SK-N-SH treated with all-trans-retinoic acid at 6 μM for 48 hours (cell line): ENCODE results near the gene LPP.

ENCODE experiments used
- ATAC-seq: fragments of 200-7000 bp; cut with Tn5 transposase; 3 replicates; pipeline ENCODE4 v1.9.1; 2020; ENCODE audit warnings: mild to moderate bottlenecking, moderate library complexity
- ARNTL ChIP-seq: fragments of 450-650 bp; formaldehyde crosslinking; IDR thresholded peaks from 2 replicates; pipeline ENCODE4 v1.5.0; 2020; ENCODE audit warnings: low read depth, mild to moderate bottlenecking, moderate library complexity, borderline replicate concordance
- BACH2 ChIP-seq: fragments of 250-450 bp; sonication (Bioruptor Pico); IDR thresholded peaks from 2 replicates; pipeline ENCODE4 v1.9.0; 2021; ENCODE audit warnings: mild to moderate bottlenecking, borderline replicate concordance
- CREB5 ChIP-seq: fragments of 250-450 bp; sonication (Bioruptor Pico); IDR thresholded peaks from 2 replicates; pipeline ENCODE4 v1.5.1; 2020; ENCODE audit warnings: low read depth, mild to moderate bottlenecking, moderate library complexity
- CSDC2 ChIP-seq: fragments of 250-450 bp; sonication (Bioruptor Pico); IDR thresholded peaks from 2 replicates; pipeline ENCODE4 v1.5.0; 2020; ENCODE audit warnings: mild to moderate bottlenecking, moderate library complexity
- CSRNP3 ChIP-seq: fragments of 250-450 bp; sonication (Bioruptor Pico); IDR thresholded peaks from 2 replicates; pipeline ENCODE4 v1.5.1; 2021; ENCODE audit warnings: mild to moderate bottlenecking, moderate library complexity
- ESRRG ChIP-seq: fragments of 250-450 bp; sonication (Bioruptor Pico); IDR thresholded peaks from 2 replicates; pipeline ENCODE4 v1.6.1; 2021; ENCODE audit warnings: mild to moderate bottlenecking
- GLIS3 ChIP-seq: fragments of 250-450 bp; sonication (Bioruptor Pico); IDR thresholded peaks from 2 replicates; pipeline ENCODE4 v1.5.0; 2020; ENCODE audit warnings: mild to moderate bottlenecking, moderate library complexity
- OSR1 ChIP-seq: fragments of 250-450 bp; sonication (Bioruptor Pico); IDR thresholded peaks from 2 replicates; pipeline ENCODE4 v1.8.0; 2022; ENCODE audit warnings: moderate library complexity, mild to moderate bottlenecking, inconsistent platforms
- PATZ1 ChIP-seq: fragments of 250-450 bp; sonication (Bioruptor Pico); IDR thresholded peaks from 2 replicates; pipeline ENCODE4 v1.8.0; 2020; ENCODE audit warnings: mild to moderate bottlenecking, moderate library complexity, borderline replicate concordance
- POU6F1 ChIP-seq: fragments of 250-450 bp; sonication (Bioruptor Pico); IDR thresholded peaks from 2 replicates; pipeline ENCODE4 v1.8.0; 2021; ENCODE audit warnings: low read depth, mild to moderate bottlenecking, moderate library complexity, borderline replicate concordance
- PPARA ChIP-seq: fragments of 250-450 bp; sonication (Bioruptor Pico); IDR thresholded peaks from 2 replicates; pipeline ENCODE4 v1.5.0; 2020; ENCODE audit warnings: mild to moderate bottlenecking, borderline replicate concordance
- RARB ChIP-seq: fragments of 250-450 bp; sonication (Bioruptor Pico); IDR thresholded peaks from 2 replicates; pipeline ENCODE4 v1.8.0; 2021; ENCODE audit warnings: mild to moderate bottlenecking, moderate library complexity
- SNAI2 ChIP-seq: fragments of 250-450 bp; sonication (Bioruptor Pico); IDR thresholded peaks from 2 replicates; pipeline ENCODE4 v1.5.0; 2020; ENCODE audit warnings: mild to moderate bottlenecking, moderate library complexity
- TCF4 ChIP-seq: fragments of 250-450 bp; sonication (Bioruptor Pico); IDR thresholded peaks from 2 replicates; pipeline ENCODE4 v1.8.0; 2021; ENCODE audit warnings: mild to moderate bottlenecking, moderate library complexity, borderline replicate concordance
- TOX ChIP-seq: fragments of 250-450 bp; sonication (Bioruptor Pico); IDR thresholded peaks from 2 replicates; pipeline ENCODE4 v1.8.0; 2021; ENCODE audit warnings: mild to moderate bottlenecking, moderate library complexity, borderline replicate concordance
- TSHZ2 ChIP-seq: fragments of 250-450 bp; sonication (Bioruptor Pico); IDR thresholded peaks from 2 replicates; pipeline ENCODE4 v1.5.0; 2020; ENCODE audit warnings: mild to moderate bottlenecking, moderate library complexity
- ZC3H10 ChIP-seq: fragments of 250-450 bp; sonication (Bioruptor Pico); IDR thresholded peaks from 2 replicates; pipeline ENCODE4 v1.5.1; 2021; ENCODE audit warnings: mild to moderate bottlenecking, moderate library complexity
- ZFP30 ChIP-seq: fragments of 450-650 bp; formaldehyde crosslinking; IDR thresholded peaks from 2 replicates; pipeline ENCODE4 v1.5.0; 2022; ENCODE audit warnings: mild to moderate bottlenecking, moderate library complexity
- ZNF565 ChIP-seq: fragments of 450-650 bp; formaldehyde crosslinking; conservative IDR thresholded peaks from 2 replicates; pipeline ENCODE4 v1.5.0; 2020; ENCODE audit warnings: low read depth, mild to moderate bottlenecking, moderate library complexity
- ZNF8 ChIP-seq: fragments of 450-650 bp; formaldehyde crosslinking; IDR thresholded peaks from 2 replicates; pipeline ENCODE4 v1.5.0; 2020; ENCODE audit warnings: mild to moderate bottlenecking, moderate library complexity

Gene LPP

GRCh38 chr3:188184160-188184559 lies 30.2 kb downstream of the LPP start:
- TF ChIP-seq ZFP30 (no peak), PPARA (CRISPR knock-in tag) (no peak), PATZ1 (no peak), ZC3H10 (CRISPR knock-in tag) (no peak), TOX (no peak), CSRNP3 (CRISPR knock-in tag) (no peak), ARNTL (CRISPR knock-in tag) (no peak), OSR1 (CRISPR knock-in tag) (no peak), ZNF8 (no peak), RARB (CRISPR knock-in tag) (no peak), SNAI2 (CRISPR knock-in tag) (no peak)
- no peak for ATAC-seq

GRCh38 chr3:188184649-188185048 lies 30.7 kb downstream of the LPP start:
- no peak for TF ChIP-seq CREB5
- TF ChIP-seq ARNTL (CRISPR knock-in tag), result no peak
- no peak for TF ChIP-seq ZC3H10 (CRISPR knock-in tag)
- TF ChIP-seq SNAI2 (CRISPR knock-in tag), result no peak
- TF ChIP-seq, all 23 proteins: peak for 0
- ATAC-seq, result no peak

- peak; percentile 82 for ATAC-seq
- TF ChIP-seq RARB (CRISPR knock-in tag), result no peak
- TF ChIP-seq ZFP30, result no peak
- TF ChIP-seq ZC3H10 (CRISPR knock-in tag), result no peak
Observed at GRCh38 chr3:188185717-188186251, 31.8 kb downstream of the LPP start.

- TF ChIP-seq PATZ1, result no peak
- no peak for TF ChIP-seq RARB (CRISPR knock-in tag)
- no peak for TF ChIP-seq CSRNP3 (CRISPR knock-in tag)
- TF ChIP-seq ESRRG (CRISPR knock-in tag), result no peak
- no peak for TF ChIP-seq ARNTL (CRISPR knock-in tag)
- TF ChIP-seq ZNF565, result no peak
- TF ChIP-seq TCF4 (CRISPR knock-in tag), result no peak
- no peak for TF ChIP-seq ZNF8
- no peak for TF ChIP-seq TOX
- TF ChIP-seq OSR1 (CRISPR knock-in tag), result no peak
- TF ChIP-seq GLIS3 (CRISPR knock-in tag), result no peak
- TF ChIP-seq BACH2 (CRISPR knock-in tag), result no peak
- no peak for ATAC-seq
Observed at GRCh38 chr3:188187053-188187452, 33.1 kb downstream of the LPP start.

GRCh38 chr3:188188911-188189310 lies 35.0 kb downstream of the LPP start:
- ATAC-seq, result no peak
- TF ChIP-seq CSDC2 (CRISPR knock-in tag) (no peak), POU6F1 (no peak), TSHZ2 (CRISPR knock-in tag) (no peak), BACH2 (CRISPR knock-in tag) (no peak), PATZ1 (no peak)
